Kidney (tissue), 14 donors: ENCODE data around the gene RPUSD1. TPM values are rescaled to one million over a fixed set of nuclear protein-coding genes. Genes with fewer than 3 reads are reported as not detected.

Experiments
- DNase-seq, 5 donors: peaks; one replicate each; pipeline ENCODE4 v3.0.0-alpha.2; 2013 to 2020
- FAIRE-seq: peaks from 2 replicates; lab custom pipeline; 2012; peaks lifted over from hg19 to GRCh38; lab: Jason Lieb, UNC
- H3K27ac ChIP-seq, 2 donors: one replicate each; pipeline ENCODE4 v1.7.0; 2013; ENCODE audit warnings: low read depth in 2 of 2, low read length in 2 of 2, inconsistent platforms in 1 of 2
- H3K27me3 ChIP-seq: one replicate; pipeline ENCODE4 v1.7.1; 2013; ENCODE audit warnings: low read length, inconsistent platforms; ENCODE audit not compliant: control insufficient read depth, insufficient read depth
- H3K36me3 ChIP-seq, 3 donors: one replicate each; pipeline versions ENCODE4 v1.7.0 to v1.7.1; 2013; ENCODE audit warnings: low read length in 3 of 3, control low read depth in 1 of 3, inconsistent platforms in 1 of 3; ENCODE audit not compliant: insufficient read depth in 3 of 3, control insufficient read depth in 2 of 3
- H3K4me1 ChIP-seq, 3 donors: one replicate each; pipeline versions ENCODE4 v1.7.0 to v1.7.1; 2013; ENCODE audit warnings: low read length in 3 of 3, inconsistent platforms in 1 of 3, low read depth in 1 of 3; ENCODE audit not compliant: control insufficient read depth in 2 of 3, insufficient read depth in 2 of 3
- H3K4me3 ChIP-seq, 3 donors: one replicate each; pipeline versions ENCODE4 v1.7.0 to v1.8.1; 2013; ENCODE audit warnings: low read length in 3 of 3, control low read depth in 1 of 3, inconsistent platforms in 1 of 3
- H3K9ac ChIP-seq, 3 donors: one replicate each; pipeline versions ENCODE4 v1.7.0 to v1.7.1; 2013; ENCODE audit warnings: low read length in 3 of 3, control low read depth in 1 of 3, inconsistent platforms in 1 of 3
- H3K9me3 ChIP-seq, 3 donors: one replicate each; pipeline versions ENCODE4 v1.7.0 to v1.7.1; 2013; ENCODE audit warnings: low read length in 3 of 3, control low read depth in 1 of 3, inconsistent platforms in 1 of 3; ENCODE audit not compliant: control insufficient read depth in 2 of 3, insufficient read depth in 1 of 3
- intact Hi-C: fragments of 100-400 bp; cut with DNase I; formaldehyde crosslinking; loops from one replicate; pipeline ENCODE4 v1.11.1; 2022
- polyA plus RNA-seq: library from polyadenylated mRNA; stranded (reverse); fragments of 350-450 nt; fragmentation: Illumina TruSeq; extraction: RNeasy Lipid Tissue Mini Kit (QIAGEN cat#74804); gene quantifications from one replicate; pipeline ENCODE4 v1.2.3, GENCODE V29; 2014; ENCODE audit warnings: low read depth, low replicate concordance; ENCODE audit not compliant: insufficient read depth
- total RNA-seq: library from RNA; stranded (reverse); fragmentation: NEBNext Ultra II Directional; extraction: Animal tissue kit (Norgen Biotek cat#: 25700); gene quantifications from one replicate; pipeline ENCODE4 v1.2.1, GENCODE V29; 2021
- TF ChIP-seq, protein P1 (sequence below): IDR thresholded peaks from 3 replicates; pipeline ENCODE4 v1.5.1; 2012; ENCODE audit warnings: mild to moderate bottlenecking, moderate library complexity, borderline replicate concordance; ENCODE audit not compliant: insufficient read depth; ENCODE audit errors: extremely low read depth
- donor health status: control.
- donor health status: control.
- donor health status: control.
- donor health status: control.
- donor health status: control.
- donor health status: DM: yes; HTN: yes; CAD: no.
- donor health status: Normal renal cell carcinoma (clear cell type).

Gene RPUSD1
- total and polyA plus RNA-seq, 2 donors from 2014 or later = 15.1 to 16.9 TPM

GRCh38 chr16:835373-835772 lies 47.2 kb upstream of the RPUSD1 start:
- Histone ChIP-seq H3K4me1 (no peaks in the 10 kb centered on the region), H3K36me3 (no peaks in the 10 kb centered on the region), H3K27ac (no peak overlapping the region), H3K27me3 (no peaks in the 10 kb centered on the region), H3K9me3 (peaks cover 0 to 11% (median 3%) of the 10 kb centered on the region in 3 donors), H3K9ac (no peak overlapping the region), H3K4me3 (no peak overlapping the region)
- FAIRE-seq (no peak), DNase-seq (no peak)
- intact Hi-C loops = no loop called here
- TF ChIP-seq, protein P1, sequence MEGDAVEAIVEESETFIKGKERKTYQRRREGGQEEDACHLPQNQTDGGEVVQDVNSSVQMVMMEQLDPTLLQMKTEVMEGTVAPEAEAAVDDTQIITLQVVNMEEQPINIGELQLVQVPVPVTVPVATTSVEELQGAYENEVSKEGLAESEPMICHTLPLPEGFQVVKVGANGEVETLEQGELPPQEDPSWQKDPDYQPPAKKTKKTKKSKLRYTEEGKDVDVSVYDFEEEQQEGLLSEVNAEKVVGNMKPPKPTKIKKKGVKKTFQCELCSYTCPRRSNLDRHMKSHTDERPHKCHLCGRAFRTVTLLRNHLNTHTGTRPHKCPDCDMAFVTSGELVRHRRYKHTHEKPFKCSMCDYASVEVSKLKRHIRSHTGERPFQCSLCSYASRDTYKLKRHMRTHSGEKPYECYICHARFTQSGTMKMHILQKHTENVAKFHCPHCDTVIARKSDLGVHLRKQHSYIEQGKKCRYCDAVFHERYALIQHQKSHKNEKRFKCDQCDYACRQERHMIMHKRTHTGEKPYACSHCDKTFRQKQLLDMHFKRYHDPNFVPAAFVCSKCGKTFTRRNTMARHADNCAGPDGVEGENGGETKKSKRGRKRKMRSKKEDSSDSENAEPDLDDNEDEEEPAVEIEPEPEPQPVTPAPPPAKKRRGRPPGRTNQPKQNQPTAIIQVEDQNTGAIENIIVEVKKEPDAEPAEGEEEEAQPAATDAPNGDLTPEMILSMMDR = no peak

- FAIRE-seq (no peak), DNase-seq (peak in 1 of 5 donors; percentile 64)
- Histone ChIP-seq H3K9me3 (peaks cover 0 to 11% (median 3%) of the 10 kb centered on the region in 3 donors), H3K9ac (no peak overlapping the region), H3K4me3 (no peak overlapping the region), H3K27me3 (no peaks in the 10 kb centered on the region), H3K27ac (no peak overlapping the region), H3K36me3 (no peaks in the 10 kb centered on the region), H3K4me1 (no peaks in the 10 kb centered on the region)
- intact Hi-C loops = no loop called here
- TF ChIP-seq, protein P1 = no peak
These were observed 45.2 kb upstream of the RPUSD1 start for GRCh38 chr16:833411-833810.

- peaks cover 0 to 11% (median 3%) of the 10 kb centered on the region in 3 donors for H3K9me3 ChIP-seq
- intact Hi-C loops = no loop called here
- H3K36me3 ChIP-seq = no peaks in the 10 kb centered on the region
- TF ChIP-seq, protein P1 = no peak
- no peaks in the 10 kb centered on the region for H3K27me3 ChIP-seq
- FAIRE-seq (no peak), DNase-seq (peak in 3 of 5 donors; percentile 26 to 63 (median 27))
- H3K4me1 ChIP-seq = no peaks in the 10 kb centered on the region
- no peak overlapping the region for H3K4me3 ChIP-seq
- no peak overlapping the region for H3K27ac ChIP-seq
- H3K9ac ChIP-seq = no peak overlapping the region
These were observed 44.6 kb upstream of the RPUSD1 start for GRCh38 chr16:832652-833336.
